Activated CD8-positive, alpha-beta T cell treated with anti-CD3 and anti-CD28 coated beads for 36 hours (primary cell): ENCODE measurements around the gene CSTF3. TPM values are rescaled to one million over a fixed set of nuclear protein-coding genes. Genes with fewer than 3 reads are reported as not detected.
"Not testable (repeated sequence)": the region's sequence is repeated elsewhere in the genome, so short reads cannot be mapped to it uniquely, and the experiment has no call there.

Experiments used
- ATAC-seq: fragments of 200-7000 bp; cut with Tn5 transposase; one replicate; pipeline ENCODE4 v1.10.0; 2021; ENCODE audit warnings: mild to moderate bottlenecking, moderate library complexity
- CTCF ChIA-PET: fragments of 350-600 bp; sonication (Branson Sonifier 250); formaldehyde crosslinking; loops from one replicate; lab custom pipeline; 2021; ENCODE audit warnings: antibody characterized with exemption; lab: Charles Lee
- POLR2A ChIA-PET: fragments of 350-600 bp; sonication (Branson Sonifier 250); formaldehyde crosslinking; loops from one replicate; lab custom pipeline; 2021; ENCODE audit warnings: antibody characterized with exemption; lab: Charles Lee
- DNase-seq: peaks from one replicate; pipeline ENCODE4 v3.0.0-alpha.2; 2020
- H3K27ac Mint-ChIP-seq: one replicate; pipeline ENCODE4 v1.8.0; 2021; ENCODE audit warnings: mild to moderate bottlenecking, mixed read lengths
- H3K27me3 Mint-ChIP-seq: one replicate; pipeline ENCODE4 v1.8.0; 2021; ENCODE audit warnings: mixed read lengths
- H3K36me3 Mint-ChIP-seq: one replicate; pipeline ENCODE4 v1.8.0; 2021; ENCODE audit warnings: low read depth, mixed read lengths
- H3K4me1 Mint-ChIP-seq: one replicate; pipeline ENCODE4 v1.8.0; 2021; ENCODE audit warnings: low read depth, mixed read lengths
- H3K4me3 Mint-ChIP-seq: one replicate; pipeline ENCODE4 v1.8.0; 2021; ENCODE audit warnings: mild to moderate bottlenecking, moderate library complexity, mixed read lengths
- H3K9me3 Mint-ChIP-seq: one replicate; pipeline ENCODE4 v1.8.0; 2021; ENCODE audit warnings: mixed read lengths
- intact Hi-C: fragments of 100-400 bp; cut with micrococcal nuclease; formaldehyde crosslinking; loops from one replicate; pipeline ENCODE4 v1.10.0; 2022
- total RNA-seq, 2 experiments: library from RNA; stranded (reverse); gene quantifications; one replicate each; pipeline ENCODE4 v1.2.3, GENCODE V29; 2021
- TF ChIP-seq, protein P1 (sequence below): fragments of 200-600 bp; IDR thresholded peaks from one replicate; pipeline ENCODE4 v1.8.0; 2022; ENCODE audit warnings: antibody characterized with exemption, mild to moderate bottlenecking

The CSTF3 gene
- total RNA-seq, 2 experiments from 2014 or later, result 34.9 to 40.6 TPM

DNA sequence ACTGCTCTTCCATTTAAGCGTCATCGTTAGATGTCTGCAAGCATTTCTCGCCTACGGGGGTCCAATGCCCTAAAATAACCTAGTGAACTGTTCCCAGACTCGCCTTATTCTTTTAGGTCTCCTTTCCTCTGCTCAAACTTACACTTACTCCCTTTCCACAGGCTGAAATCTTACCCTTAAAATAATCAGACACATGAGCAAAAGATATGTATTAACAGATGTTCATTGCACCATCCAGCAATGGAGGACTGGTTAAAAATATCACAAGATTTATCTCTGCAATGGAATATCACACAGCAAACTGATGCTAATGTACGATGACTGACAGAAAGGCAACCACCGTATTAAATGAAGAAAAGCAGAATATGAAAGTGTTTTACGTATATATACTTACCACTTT lies 1.6 kb upstream of the CSTF3 start:
- H3K9me3 Mint-ChIP-seq, result no peaks in the 10 kb centered on the region
- ATAC-seq (no peak), DNase-seq (no peak)
- CTCF ChIA-PET, result no interaction called here
- H3K4me3 Mint-ChIP-seq, result peak overlapping the region; percentile 52
- TF ChIP-seq, protein P1, sequence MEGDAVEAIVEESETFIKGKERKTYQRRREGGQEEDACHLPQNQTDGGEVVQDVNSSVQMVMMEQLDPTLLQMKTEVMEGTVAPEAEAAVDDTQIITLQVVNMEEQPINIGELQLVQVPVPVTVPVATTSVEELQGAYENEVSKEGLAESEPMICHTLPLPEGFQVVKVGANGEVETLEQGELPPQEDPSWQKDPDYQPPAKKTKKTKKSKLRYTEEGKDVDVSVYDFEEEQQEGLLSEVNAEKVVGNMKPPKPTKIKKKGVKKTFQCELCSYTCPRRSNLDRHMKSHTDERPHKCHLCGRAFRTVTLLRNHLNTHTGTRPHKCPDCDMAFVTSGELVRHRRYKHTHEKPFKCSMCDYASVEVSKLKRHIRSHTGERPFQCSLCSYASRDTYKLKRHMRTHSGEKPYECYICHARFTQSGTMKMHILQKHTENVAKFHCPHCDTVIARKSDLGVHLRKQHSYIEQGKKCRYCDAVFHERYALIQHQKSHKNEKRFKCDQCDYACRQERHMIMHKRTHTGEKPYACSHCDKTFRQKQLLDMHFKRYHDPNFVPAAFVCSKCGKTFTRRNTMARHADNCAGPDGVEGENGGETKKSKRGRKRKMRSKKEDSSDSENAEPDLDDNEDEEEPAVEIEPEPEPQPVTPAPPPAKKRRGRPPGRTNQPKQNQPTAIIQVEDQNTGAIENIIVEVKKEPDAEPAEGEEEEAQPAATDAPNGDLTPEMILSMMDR, result no peak
- intact Hi-C loops, result loop anchor here (2.0 to 10.0 kb wide), 3 partner anchors 92 to 198 kb away; partner anchors contain the start of gene HIPK3
- peak overlapping the region; percentile 9 for H3K27ac Mint-ChIP-seq
- H3K27me3 Mint-ChIP-seq, result no peaks in the 10 kb centered on the region
- H3K36me3 Mint-ChIP-seq, result peaks cover 31% of the 10 kb centered on the region
- peaks cover 28% of the 10 kb centered on the region for H3K4me1 Mint-ChIP-seq
- POLR2A ChIA-PET, result no interaction called here

DNA sequence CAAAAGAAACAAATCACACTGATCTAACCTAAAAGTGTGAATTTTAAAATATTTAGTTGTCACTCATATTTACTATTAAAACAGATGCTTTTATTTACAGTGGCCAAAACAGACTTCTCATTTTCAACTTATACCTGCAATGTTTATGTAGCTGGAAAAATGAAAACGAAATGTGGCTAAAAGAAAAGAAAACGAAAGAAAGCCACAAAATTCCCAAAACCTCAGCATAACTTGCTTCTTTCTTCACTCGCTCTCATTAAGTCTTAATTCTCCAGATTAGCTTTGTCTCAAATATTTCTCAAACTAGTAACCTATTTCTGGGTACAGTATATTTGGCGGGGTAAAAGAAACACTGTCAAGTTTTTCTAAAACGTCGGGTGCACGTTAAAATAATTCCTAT lies 693 bp downstream of the CSTF3 start:
- ChIA-PET POLR2A (interaction anchor here (0.6 to 1.5 kb wide), 4 partner anchors 19 to 99 kb away, joined by 3 to 4 read pairs (median 3); no protein-coding TSS in a partner anchor), CTCF (interaction anchor here (0.7 to 1.3 kb wide), 2 partner anchors 13 to 169 kb away, joined by 3 to 5 read pairs; no protein-coding TSS in a partner anchor)
- intact Hi-C loops, result loop anchor here (10.0 kb wide), 2 partner anchors 94 to 196 kb away; partner anchors contain the start of gene HIPK3
- Mint-ChIP-seq H3K36me3 (peaks cover 44% of the 10 kb centered on the region), H3K27ac (peak overlapping the region; percentile 99), H3K9me3 (no peaks in the 10 kb centered on the region), H3K4me3 (peak overlapping the region; percentile 99), H3K4me1 (peaks cover 45% of the 10 kb centered on the region), H3K27me3 (no peaks in the 10 kb centered on the region)
- ATAC-seq (no peak), DNase-seq (no peak)
- TF ChIP-seq, protein P1, result no peak

DNA sequence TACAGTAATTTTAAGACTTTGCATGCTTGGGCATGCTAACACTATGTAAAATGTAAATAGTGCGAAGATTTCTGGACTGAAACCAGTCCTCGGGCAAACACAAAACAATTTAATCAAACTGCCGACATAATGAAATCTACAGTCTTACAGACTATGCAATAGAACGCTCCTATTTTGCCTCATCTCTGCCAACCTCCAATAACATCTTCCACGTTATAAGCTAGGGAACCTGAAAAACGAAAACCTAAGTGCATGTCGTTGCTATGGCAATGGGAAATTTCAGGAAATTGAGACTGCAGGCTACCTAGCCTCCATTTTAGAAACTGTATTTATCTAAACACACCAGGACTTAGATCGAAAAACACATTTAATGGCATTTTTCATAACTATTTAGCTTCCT lies 1.1 kb downstream of the CSTF3 start:
- Mint-ChIP-seq H3K9me3 (no peaks in the 10 kb centered on the region), H3K27me3 (no peaks in the 10 kb centered on the region), H3K4me1 (peaks cover 48% of the 10 kb centered on the region), H3K4me3 (peak overlapping the region; percentile 99), H3K36me3 (peaks cover 45% of the 10 kb centered on the region), H3K27ac (peak overlapping the region; percentile 99)
- intact Hi-C loops, result loop anchor here (10.0 kb wide), 2 partner anchors 95 to 195 kb away; partner anchors contain the start of gene HIPK3
- CTCF ChIA-PET, result interaction anchor here (0.7 to 1.3 kb wide), 2 partner anchors 12 to 169 kb away, joined by 3 to 5 read pairs; no protein-coding TSS in a partner anchor
- POLR2A ChIA-PET, result interaction anchor here (0.6 to 1.5 kb wide), 4 partner anchors 14 to 36 kb away, joined by 3 to 4 read pairs (median 3); no protein-coding TSS in a partner anchor
- TF ChIP-seq, protein P1, result no peak
- DNase-seq, result no peak
- no peak for ATAC-seq

DNA sequence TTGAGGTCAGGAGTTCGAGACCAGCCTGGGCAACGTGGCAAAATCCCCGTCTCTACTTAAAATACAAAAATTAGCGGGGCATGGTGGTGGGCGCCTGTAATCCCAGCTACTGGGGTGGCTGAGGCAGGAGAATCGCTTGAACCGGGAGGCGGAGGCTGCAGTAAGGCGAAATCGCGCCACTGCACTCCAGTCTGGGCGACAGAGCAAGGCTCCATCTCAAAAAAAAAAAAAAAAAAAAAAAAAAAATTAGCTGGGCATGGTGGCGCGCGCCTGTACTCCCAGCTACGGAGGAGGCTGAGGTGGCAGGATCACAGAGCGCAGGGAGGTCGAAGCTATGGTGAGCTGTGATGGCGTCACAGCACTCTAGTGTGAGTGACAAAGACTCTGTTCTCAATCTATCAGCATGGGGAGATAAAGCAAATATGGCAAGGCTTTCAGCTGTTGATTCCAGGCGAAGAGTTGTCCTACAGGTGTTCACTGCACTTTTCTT lies 1.9 kb downstream of the CSTF3 start:
- peak overlapping the region; percentile 99 for H3K4me3 Mint-ChIP-seq
- peaks cover 50% of the 10 kb centered on the region for H3K36me3 Mint-ChIP-seq
- H3K27me3 Mint-ChIP-seq, H3K9me3 Mint-ChIP-seq, DNase-seq, intact Hi-C loops, ATAC-seq: not testable (repeated sequence)
- POLR2A ChIA-PET, result interaction anchor here (0.9 kb wide), 1 partner anchor 13 kb away, joined by 3 read pairs; no protein-coding TSS in a partner anchor
- CTCF ChIA-PET, result interaction anchor here (1.3 kb wide), 1 partner anchor 170 kb away, joined by 5 read pairs; no protein-coding TSS in a partner anchor
- H3K27ac Mint-ChIP-seq, result peak overlapping the region; percentile 38
- H3K4me1 Mint-ChIP-seq, result peaks cover 52% of the 10 kb centered on the region

DNA sequence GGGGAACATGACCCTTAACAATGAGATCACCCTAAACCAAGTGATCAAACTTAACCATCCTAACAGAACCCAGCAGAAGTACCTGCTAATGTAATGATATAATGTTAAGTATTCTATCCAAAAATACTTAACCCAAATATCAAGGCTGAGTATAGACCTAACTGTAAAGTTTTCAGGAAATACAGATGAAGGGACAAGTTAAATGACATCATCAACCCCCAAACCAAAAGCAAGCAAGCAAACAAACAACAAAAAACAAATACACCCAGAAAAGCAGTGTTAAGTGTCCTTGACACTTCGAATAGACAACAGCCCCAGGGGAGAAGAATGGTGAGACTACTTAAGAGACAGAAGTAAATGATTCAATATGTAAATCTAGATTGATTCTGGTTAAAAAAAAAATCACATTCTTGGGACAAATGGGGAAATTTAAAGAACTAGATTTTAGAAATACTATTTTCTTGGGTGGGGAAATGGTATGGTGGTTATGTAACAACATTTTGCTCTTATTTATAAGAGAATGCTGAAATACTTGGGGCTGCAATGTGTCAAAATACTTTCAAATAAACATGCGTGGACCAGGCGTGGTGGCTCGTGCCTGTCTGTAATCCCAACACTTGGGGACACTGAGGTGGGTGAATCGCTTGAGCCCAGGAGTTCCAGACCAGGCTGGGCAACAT lies 2.5 kb downstream of the CSTF3 start:
- Mint-ChIP-seq H3K27ac (peak overlapping the region; percentile 47), H3K4me3 (peak overlapping the region; percentile 99), H3K4me1 (peaks cover 54% of the 10 kb centered on the region), H3K27me3 (no peaks in the 10 kb centered on the region), H3K9me3 (no peaks in the 10 kb centered on the region), H3K36me3 (peaks cover 51% of the 10 kb centered on the region)
- TF ChIP-seq, protein P1, result no peak
- ChIA-PET CTCF (no interaction called here), POLR2A (no interaction called here)
- ATAC-seq (no peak), DNase-seq (no peak)
- intact Hi-C loops, result no loop called here
